Measurements from ENCODE around the gene VAV3. TPM values are rescaled to one million over a fixed set of nuclear protein-coding genes. Genes with fewer than 3 reads are reported as not detected.

The VAV3 gene
- total RNA-seq, 1 donor from 2014 or later, result 12.3 TPM

DNA sequence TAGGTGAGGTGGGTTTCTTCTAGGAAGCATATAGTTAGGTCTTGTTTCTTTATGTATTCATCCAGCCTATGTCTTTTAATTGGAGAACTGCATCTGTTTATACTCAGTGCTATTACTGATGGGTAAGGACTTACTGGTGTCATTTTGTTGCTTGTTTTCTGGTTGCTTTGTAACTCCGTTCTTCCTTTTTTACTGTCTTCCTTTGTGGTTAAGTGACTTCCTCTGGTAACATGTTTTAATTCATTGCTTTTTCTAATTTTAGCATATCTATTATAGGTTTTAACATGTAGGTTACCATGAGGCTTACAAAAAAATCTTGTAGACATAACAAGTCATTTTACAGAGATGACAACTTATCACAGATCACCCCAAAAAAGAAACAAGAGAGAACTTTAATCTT is 160.8 kb downstream of the VAV3 start:
- Mint-ChIP-seq H3K4me1 (ENCODE audit: unreplicated experiment) (peaks cover 5% of the 10 kb centered on the region), H3K27ac (no peak overlapping the region), H3K36me3 (no peaks in the 10 kb centered on the region), H3K9me3 (peaks cover 10% of the 10 kb centered on the region), H3K4me3 (no peak overlapping the region), H3K27me3 (no peaks in the 10 kb centered on the region)
- DNase-seq (ENCODE audit: extremely low spot score, unreplicated experiment), result no peak
- TF ChIP-seq, protein P1, sequence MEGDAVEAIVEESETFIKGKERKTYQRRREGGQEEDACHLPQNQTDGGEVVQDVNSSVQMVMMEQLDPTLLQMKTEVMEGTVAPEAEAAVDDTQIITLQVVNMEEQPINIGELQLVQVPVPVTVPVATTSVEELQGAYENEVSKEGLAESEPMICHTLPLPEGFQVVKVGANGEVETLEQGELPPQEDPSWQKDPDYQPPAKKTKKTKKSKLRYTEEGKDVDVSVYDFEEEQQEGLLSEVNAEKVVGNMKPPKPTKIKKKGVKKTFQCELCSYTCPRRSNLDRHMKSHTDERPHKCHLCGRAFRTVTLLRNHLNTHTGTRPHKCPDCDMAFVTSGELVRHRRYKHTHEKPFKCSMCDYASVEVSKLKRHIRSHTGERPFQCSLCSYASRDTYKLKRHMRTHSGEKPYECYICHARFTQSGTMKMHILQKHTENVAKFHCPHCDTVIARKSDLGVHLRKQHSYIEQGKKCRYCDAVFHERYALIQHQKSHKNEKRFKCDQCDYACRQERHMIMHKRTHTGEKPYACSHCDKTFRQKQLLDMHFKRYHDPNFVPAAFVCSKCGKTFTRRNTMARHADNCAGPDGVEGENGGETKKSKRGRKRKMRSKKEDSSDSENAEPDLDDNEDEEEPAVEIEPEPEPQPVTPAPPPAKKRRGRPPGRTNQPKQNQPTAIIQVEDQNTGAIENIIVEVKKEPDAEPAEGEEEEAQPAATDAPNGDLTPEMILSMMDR (conservative IDR thresholded peaks at IDR 0.05), result no peak

DNA sequence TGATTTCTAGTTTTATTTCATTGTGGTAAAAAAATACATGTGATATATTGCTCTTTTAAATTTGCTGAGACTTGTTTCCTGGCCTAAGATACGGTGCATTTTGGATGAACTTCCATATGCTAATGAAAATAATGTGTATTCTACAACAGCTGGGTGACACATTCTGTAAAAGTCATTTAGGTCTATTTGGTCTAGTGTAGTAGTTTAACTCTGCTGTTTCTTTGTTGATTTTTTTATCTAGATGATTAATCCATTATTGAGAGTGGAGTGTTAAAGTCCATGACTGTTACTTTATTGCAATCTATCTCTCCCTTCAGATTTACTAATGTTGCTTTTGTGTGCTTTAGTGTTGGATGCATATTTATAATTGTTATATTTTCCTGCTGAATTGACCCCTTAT is 161.4 kb downstream of the VAV3 start:
- peaks cover 5% of the 10 kb centered on the region for H3K4me1 Mint-ChIP-seq (ENCODE audit: unreplicated experiment)
- no peaks in the 10 kb centered on the region for H3K27me3 Mint-ChIP-seq
- no peaks in the 10 kb centered on the region for H3K36me3 Mint-ChIP-seq
- H3K9me3 Mint-ChIP-seq, result peaks cover 10% of the 10 kb centered on the region
- no peak overlapping the region for H3K4me3 Mint-ChIP-seq
- TF ChIP-seq, protein P1 (conservative IDR thresholded peaks at IDR 0.05), result no peak
- no peak overlapping the region for H3K27ac Mint-ChIP-seq
- DNase-seq (ENCODE audit: extremely low spot score, unreplicated experiment), result no peak

DNA sequence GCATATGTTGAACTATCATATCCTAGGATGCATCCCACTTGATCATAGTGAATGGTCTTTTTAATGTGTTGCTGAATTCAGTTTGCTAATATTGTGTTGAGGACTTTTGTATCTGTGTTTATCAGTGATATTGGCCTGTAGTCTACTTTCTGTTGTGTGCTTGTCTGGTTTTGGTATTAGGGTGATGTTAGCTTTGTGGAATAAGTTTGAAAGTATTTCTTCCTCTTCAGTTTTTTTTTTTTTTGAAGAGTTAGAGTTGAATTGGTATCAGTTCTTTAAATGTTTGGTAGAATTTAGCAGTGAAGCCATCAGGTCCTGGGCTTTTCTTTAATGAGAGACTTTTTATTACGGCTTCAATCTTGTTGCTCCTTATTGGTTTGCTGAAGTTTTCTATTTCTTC is 162.3 kb downstream of the VAV3 start:
- no peaks in the 10 kb centered on the region for H3K27me3 Mint-ChIP-seq
- peaks cover 10% of the 10 kb centered on the region for H3K9me3 Mint-ChIP-seq
- no peak for DNase-seq (ENCODE audit: extremely low spot score, unreplicated experiment)
- no peak overlapping the region for H3K4me3 Mint-ChIP-seq
- TF ChIP-seq, protein P1 (conservative IDR thresholded peaks at IDR 0.05), result no peak
- H3K27ac Mint-ChIP-seq, result no peak overlapping the region
- H3K36me3 Mint-ChIP-seq, result no peaks in the 10 kb centered on the region
- peaks cover 5% of the 10 kb centered on the region for H3K4me1 Mint-ChIP-seq (ENCODE audit: unreplicated experiment)

DNA sequence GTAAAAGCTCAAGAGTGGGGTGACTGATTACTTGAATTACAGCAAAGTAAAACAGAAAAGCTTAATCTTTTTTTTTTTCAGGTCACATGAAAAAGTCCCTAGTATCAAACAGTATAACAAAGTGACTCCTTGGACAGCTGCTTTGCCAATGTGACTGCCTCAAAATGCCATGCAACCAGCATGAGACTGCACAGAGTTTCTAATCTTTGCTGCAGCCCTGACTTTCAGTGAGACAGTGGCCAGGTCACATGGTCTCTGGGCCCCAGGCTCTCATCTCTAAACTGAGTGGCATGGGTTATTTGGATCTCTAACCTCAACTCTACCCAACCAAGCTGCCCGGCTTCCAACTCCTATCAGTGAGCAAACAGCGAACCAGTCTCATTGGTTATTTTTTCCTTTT is 169.0 kb downstream of the VAV3 start:
- Mint-ChIP-seq H3K4me3 (no peak overlapping the region), H3K27me3 (no peaks in the 10 kb centered on the region), H3K27ac (no peak overlapping the region), H3K36me3 (no peaks in the 10 kb centered on the region), H3K9me3 (peaks cover 8% of the 10 kb centered on the region), H3K4me1 (ENCODE audit: unreplicated experiment) (peaks cover 5% of the 10 kb centered on the region)
- TF ChIP-seq, protein P1 (conservative IDR thresholded peaks at IDR 0.05), result no peak
- no peak for DNase-seq (ENCODE audit: extremely low spot score, unreplicated experiment)

DNA sequence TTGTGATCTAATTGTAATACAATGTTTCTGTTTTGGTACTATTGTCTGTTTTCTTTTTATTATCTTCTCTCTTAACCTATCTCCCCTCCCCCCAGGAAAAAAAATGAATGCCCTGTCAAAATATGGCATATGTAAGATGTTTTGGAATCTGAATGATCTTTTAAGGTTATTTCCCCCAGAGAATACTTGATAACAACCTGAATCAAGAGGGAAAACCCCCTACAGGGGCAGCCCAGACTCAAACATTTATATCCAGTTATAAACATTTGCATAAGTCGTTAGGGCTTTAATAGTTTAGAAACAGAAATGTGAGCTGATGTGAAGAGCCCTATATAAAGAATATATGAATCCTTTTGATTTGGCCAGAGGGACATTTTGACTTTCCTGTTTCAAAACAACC is 169.5 kb downstream of the VAV3 start:
- Mint-ChIP-seq H3K27ac (no peak overlapping the region), H3K4me1 (ENCODE audit: unreplicated experiment) (peaks cover 5% of the 10 kb centered on the region), H3K4me3 (no peak overlapping the region), H3K27me3 (no peaks in the 10 kb centered on the region), H3K36me3 (no peaks in the 10 kb centered on the region), H3K9me3 (peaks cover 3% of the 10 kb centered on the region)
- TF ChIP-seq, protein P1 (conservative IDR thresholded peaks at IDR 0.05), result no peak
- no peak for DNase-seq (ENCODE audit: extremely low spot score, unreplicated experiment)

DNA sequence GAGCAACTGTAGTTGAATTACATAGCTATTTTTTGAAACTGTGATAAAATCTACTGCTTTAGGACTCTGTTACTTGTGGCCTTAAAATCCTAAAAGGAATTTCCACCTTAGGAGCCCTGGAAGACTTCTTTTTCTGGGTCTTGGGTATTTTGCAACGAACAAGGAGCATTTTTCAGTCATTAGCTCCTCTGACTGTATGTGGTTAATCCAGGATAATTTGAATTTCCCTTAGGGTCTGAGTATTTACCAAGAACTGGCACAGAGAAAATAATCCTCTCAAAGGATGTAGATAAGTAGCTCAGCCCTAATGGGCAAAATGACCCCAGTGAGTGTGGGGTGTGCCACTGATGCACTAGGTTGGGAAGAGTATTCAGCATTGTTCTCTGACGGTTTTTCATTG is 170.4 kb downstream of the VAV3 start:
- H3K9me3 Mint-ChIP-seq, result no peaks in the 10 kb centered on the region
- no peak for DNase-seq (ENCODE audit: extremely low spot score, unreplicated experiment)
- H3K27ac Mint-ChIP-seq, result no peak overlapping the region
- H3K4me1 Mint-ChIP-seq (ENCODE audit: unreplicated experiment), result peaks cover 5% of the 10 kb centered on the region
- TF ChIP-seq, protein P1 (conservative IDR thresholded peaks at IDR 0.05), result no peak
- H3K27me3 Mint-ChIP-seq, result no peaks in the 10 kb centered on the region
- no peak overlapping the region for H3K4me3 Mint-ChIP-seq
- H3K36me3 Mint-ChIP-seq, result no peaks in the 10 kb centered on the region
